ENCODE measurements around the gene C1QA. TPM values are rescaled to one million over a fixed set of nuclear protein-coding genes. Genes with fewer than 3 reads are reported as not detected.

The C1QA gene
- polyA plus RNA-seq, 1 experiment = not detected

DNA sequence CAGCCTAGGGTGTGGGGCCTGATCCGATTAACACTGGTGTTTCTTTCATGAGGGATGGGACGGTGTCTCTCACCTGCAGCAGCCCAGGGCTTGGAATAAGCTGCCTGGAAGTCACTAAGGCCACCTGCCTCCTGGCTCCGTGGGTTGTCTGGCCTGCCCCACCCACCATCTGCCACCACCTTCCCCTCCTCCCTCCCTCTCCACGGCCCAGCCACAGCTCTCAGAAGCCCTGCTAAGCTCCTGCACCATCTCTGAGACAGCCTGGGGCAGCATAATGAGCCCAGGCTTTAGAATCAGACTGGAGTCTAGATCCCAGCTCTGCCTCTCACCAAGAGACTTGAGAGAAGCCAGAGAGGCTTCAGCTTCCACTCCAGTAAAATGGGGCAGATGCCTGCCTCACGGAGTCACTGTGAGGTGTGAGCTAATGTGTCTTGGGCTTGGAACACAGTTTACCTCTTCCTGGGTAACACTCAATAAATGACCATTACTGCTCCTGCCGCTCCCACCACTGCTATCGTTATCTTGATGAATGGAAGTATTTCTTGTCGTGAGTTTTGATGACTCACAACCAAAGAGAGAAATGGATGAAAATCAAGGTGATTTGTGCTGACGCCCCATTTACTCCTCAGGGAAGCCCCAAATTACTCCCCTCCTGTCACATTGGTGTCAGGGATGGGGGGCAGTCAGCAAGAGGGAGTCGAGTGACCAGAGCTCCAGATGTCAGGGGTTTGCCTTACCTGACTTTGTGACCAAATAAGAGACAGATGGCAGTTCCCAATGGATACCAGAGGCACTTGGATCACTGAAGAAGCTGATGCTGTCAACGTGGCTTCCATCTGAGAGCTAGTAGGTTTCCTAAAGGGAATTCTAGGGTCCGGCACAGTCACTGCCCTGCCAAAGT lies 23.5 kb upstream of the C1QA start:
- peaks cover 18% of the 10 kb centered on the region for H3K27me3 ChIP-seq (ENCODE audit: control insufficient read depth, insufficient read depth, low read length)
- POLR2A ChIA-PET = no interaction called here
- DNase-seq (ENCODE audit: low read depth) = no peak
- TF ChIP-seq, protein P1, sequence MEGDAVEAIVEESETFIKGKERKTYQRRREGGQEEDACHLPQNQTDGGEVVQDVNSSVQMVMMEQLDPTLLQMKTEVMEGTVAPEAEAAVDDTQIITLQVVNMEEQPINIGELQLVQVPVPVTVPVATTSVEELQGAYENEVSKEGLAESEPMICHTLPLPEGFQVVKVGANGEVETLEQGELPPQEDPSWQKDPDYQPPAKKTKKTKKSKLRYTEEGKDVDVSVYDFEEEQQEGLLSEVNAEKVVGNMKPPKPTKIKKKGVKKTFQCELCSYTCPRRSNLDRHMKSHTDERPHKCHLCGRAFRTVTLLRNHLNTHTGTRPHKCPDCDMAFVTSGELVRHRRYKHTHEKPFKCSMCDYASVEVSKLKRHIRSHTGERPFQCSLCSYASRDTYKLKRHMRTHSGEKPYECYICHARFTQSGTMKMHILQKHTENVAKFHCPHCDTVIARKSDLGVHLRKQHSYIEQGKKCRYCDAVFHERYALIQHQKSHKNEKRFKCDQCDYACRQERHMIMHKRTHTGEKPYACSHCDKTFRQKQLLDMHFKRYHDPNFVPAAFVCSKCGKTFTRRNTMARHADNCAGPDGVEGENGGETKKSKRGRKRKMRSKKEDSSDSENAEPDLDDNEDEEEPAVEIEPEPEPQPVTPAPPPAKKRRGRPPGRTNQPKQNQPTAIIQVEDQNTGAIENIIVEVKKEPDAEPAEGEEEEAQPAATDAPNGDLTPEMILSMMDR (IDR thresholded peaks at IDR 0.05; ENCODE audit: insufficient read depth, low read depth, low read length) = no peak
- H3K36me3 ChIP-seq (ENCODE audit: control insufficient read depth, insufficient read depth, low read length) = no peaks in the 10 kb centered on the region
- CTCF ChIA-PET = no interaction called here
- H3K4me3 ChIP-seq (ENCODE audit: low read depth, low read length) = no peak overlapping the region

DNA sequence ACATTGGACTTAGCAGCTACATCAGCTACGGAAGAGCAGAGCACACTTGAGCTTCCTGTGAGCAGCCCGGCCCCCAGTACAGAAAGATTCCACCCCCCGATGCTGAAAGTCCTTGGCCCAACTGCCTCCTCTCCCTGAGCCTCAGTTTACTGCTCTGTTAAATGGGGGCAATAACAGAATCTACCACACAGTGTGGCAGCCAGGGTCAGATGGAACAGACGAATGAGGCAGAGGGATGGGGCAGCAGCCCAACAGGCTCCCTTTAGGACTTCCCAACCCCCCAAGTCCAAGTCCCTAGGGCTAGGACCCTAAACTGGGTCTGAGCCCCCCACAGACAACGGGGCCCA lies 22.9 kb upstream of the C1QA start:
- Histone ChIP-seq H3K27me3 (ENCODE audit: control insufficient read depth, insufficient read depth, low read length) (peaks cover 18% of the 10 kb centered on the region), H3K4me3 (ENCODE audit: low read depth, low read length) (no peak overlapping the region), H3K36me3 (ENCODE audit: control insufficient read depth, insufficient read depth, low read length) (no peaks in the 10 kb centered on the region)
- CTCF ChIA-PET = no interaction called here
- POLR2A ChIA-PET = no interaction called here
- TF ChIP-seq, protein P1 (IDR thresholded peaks at IDR 0.05; ENCODE audit: insufficient read depth, low read depth, low read length) = no peak
- DNase-seq (ENCODE audit: low read depth) = no peak

DNA sequence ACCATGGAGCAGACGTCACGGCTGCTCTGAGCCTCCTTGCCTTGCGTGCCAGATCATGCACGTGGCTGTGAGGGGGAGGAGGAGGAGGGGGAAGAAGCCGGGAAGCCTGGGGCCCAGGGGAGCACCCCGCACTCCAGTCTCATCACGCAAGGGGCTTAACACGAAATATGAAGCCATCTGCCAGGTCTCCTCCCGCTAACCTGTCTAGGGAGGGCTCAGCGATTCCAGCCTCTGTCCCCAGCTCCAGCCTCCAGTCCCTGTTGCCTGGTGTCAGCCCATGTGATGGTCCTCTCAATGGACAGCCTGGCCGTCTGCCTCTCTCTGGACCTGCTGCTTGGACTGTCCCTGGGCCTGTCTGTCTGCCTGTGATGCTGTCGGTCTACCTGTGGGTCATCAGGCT lies 22.5 kb upstream of the C1QA start:
- peaks cover 20% of the 10 kb centered on the region for H3K27me3 ChIP-seq (ENCODE audit: control insufficient read depth, insufficient read depth, low read length)
- no peak overlapping the region for H3K4me3 ChIP-seq (ENCODE audit: low read depth, low read length)
- no peaks in the 10 kb centered on the region for H3K36me3 ChIP-seq (ENCODE audit: control insufficient read depth, insufficient read depth, low read length)
- TF ChIP-seq, protein P1 (IDR thresholded peaks at IDR 0.05; ENCODE audit: insufficient read depth, low read depth, low read length) = no peak
- ChIA-PET CTCF (no interaction called here), POLR2A (no interaction called here)
- no peak for DNase-seq (ENCODE audit: low read depth)

DNA sequence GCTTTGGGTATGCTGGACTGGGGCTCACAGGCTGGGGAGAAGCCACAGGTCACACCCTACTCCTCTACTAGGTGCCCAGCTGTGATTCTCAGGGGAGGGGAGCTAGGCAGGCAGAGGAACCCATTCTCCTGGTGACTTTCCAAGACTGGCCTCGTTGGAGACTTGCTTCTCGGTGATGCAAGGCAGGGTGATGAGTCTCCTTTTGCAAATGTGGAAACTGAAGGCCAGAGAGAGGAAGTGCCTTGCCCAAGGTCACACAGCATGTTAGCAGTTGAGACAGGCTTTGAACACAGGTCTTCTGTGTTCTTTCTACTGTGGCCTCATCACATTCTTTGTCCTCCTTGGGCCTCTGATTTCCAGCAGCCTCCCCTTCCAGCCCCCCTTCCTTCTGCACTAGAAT lies 20.5 kb upstream of the C1QA start:
- POLR2A ChIA-PET = no interaction called here
- Histone ChIP-seq H3K27me3 (ENCODE audit: control insufficient read depth, insufficient read depth, low read length) (peaks cover 17% of the 10 kb centered on the region), H3K36me3 (ENCODE audit: control insufficient read depth, insufficient read depth, low read length) (no peaks in the 10 kb centered on the region), H3K4me3 (ENCODE audit: low read depth, low read length) (no peak overlapping the region)
- TF ChIP-seq, protein P1 (IDR thresholded peaks at IDR 0.05; ENCODE audit: insufficient read depth, low read depth, low read length) = no peak
- no peak for DNase-seq (ENCODE audit: low read depth)
- CTCF ChIA-PET = interaction anchor here (1.2 kb wide), 1 partner anchor 199 kb away, joined by 3 read pairs; no protein-coding TSS in a partner anchor

DNA sequence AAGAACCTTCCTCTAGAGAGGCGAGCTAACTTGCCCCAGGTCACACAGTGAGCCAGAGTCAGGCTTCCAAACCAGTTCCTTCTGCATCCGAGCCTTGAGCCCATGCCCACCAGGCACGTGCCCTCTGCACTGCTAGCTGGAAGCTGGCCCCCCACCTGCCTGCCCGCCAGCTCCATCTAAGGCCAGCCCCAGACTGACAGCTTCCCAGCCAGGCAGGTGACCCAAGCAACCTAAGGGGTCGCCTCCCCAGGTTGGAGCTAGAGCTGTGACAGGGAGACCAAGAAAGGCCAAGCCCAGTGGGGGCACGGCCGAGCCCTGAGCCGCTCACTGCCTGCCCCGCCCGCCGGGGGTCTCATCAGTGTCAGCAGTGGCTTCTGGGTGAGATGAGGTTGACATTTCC lies 19.9 kb upstream of the C1QA start:
- CTCF ChIA-PET = interaction anchor here (1.2 kb wide), 1 partner anchor 200 kb away, joined by 3 read pairs; no protein-coding TSS in a partner anchor
- Histone ChIP-seq H3K27me3 (ENCODE audit: control insufficient read depth, insufficient read depth, low read length) (peaks cover 17% of the 10 kb centered on the region), H3K4me3 (ENCODE audit: low read depth, low read length) (no peak overlapping the region), H3K36me3 (ENCODE audit: control insufficient read depth, insufficient read depth, low read length) (no peaks in the 10 kb centered on the region)
- POLR2A ChIA-PET = no interaction called here
- no peak for DNase-seq (ENCODE audit: low read depth)
- TF ChIP-seq, protein P1 (IDR thresholded peaks at IDR 0.05; ENCODE audit: insufficient read depth, low read depth, low read length) = no peak
